CD14-positive monocyte (primary cell): Measurements from ENCODE around the gene CCDC51. TPM values are rescaled to one million over a fixed set of nuclear protein-coding genes. Genes with fewer than 3 reads are reported as not detected.

Source experiments
- DNase-seq, 3 donors: peaks; one replicate each; pipeline ENCODE4 v3.0.0-alpha.2; 2011 to 2022
- H2AFZ ChIP-seq: 2 replicates; pipeline ENCODE4 v1.6.0; 2012; ENCODE audit warnings: mild to moderate bottlenecking, low read depth, low read length, inconsistent platforms; ENCODE audit not compliant: insufficient read depth, poor library complexity, severe bottlenecking
- H3K27ac ChIP-seq, 2 donors: 1 replicate in 1 of 2; 2 replicates in 1 of 2; pipeline ENCODE4 v1.5.1; 2012 to 2013; ENCODE audit warnings: low read length in 2 of 2, control low read depth in 1 of 2, inconsistent platforms in 1 of 2, low read depth in 1 of 2, mild to moderate bottlenecking in 1 of 2
- H3K27me3 ChIP-seq, 2 donors: one replicate each; pipeline versions ENCODE4 v1.6.0 to v1.6.1; 2011 to 2013; ENCODE audit warnings: low read length in 2 of 2; ENCODE audit not compliant: control insufficient read depth in 2 of 2, insufficient read depth in 2 of 2
- H3K36me3 ChIP-seq, 2 donors: replicated peaks in 1 of 2; 1 replicate in 1 of 2; 2 replicates in 1 of 2; pipeline versions ENCODE4 v1.5.1 to v1.6.1; 2012 to 2013; ENCODE audit warnings: low read length in 2 of 2, control low read depth in 1 of 2, inconsistent platforms in 1 of 2, mild to moderate bottlenecking in 1 of 2; ENCODE audit not compliant: insufficient read depth in 2 of 2, control insufficient read depth in 1 of 2
- H3K4me1 ChIP-seq, 2 donors: 1 replicate in 1 of 2; 2 replicates in 1 of 2; pipeline versions ENCODE4 v1.5.1 to v1.6.1; 2012 to 2013; ENCODE audit warnings: low read length in 2 of 2, control low read depth in 1 of 2, inconsistent platforms in 1 of 2, mild to moderate bottlenecking in 1 of 2, moderate library complexity in 1 of 2; ENCODE audit not compliant: insufficient read depth in 2 of 2, control insufficient read depth in 1 of 2
- H3K4me2 ChIP-seq: replicated peaks from 2 replicates; pipeline ENCODE3; 2012; ENCODE audit warnings: low read length, moderate library complexity, mild to moderate bottlenecking; ENCODE audit not compliant: poor library complexity, severe bottlenecking; ENCODE audit errors: extremely low read depth
- H3K4me3 ChIP-seq, 3 experiments: fragments of 200-600 bp in 1 of 3; sonication (generic) in 1 of 3; replicated peaks in 1 of 3; 1 replicate in 2 of 3; 2 replicates in 1 of 3; pipeline ENCODE4 v1.5.1; 2011 to 2013; ENCODE audit warnings: low read length in 3 of 3, mild to moderate bottlenecking in 3 of 3, control low read depth in 2 of 3, low read depth in 2 of 3, inconsistent platforms in 1 of 3, moderate library complexity in 1 of 3
- H3K79me2 ChIP-seq: 2 replicates; pipeline ENCODE4 v1.6.0; 2012; ENCODE audit warnings: mild to moderate bottlenecking, control low read depth, inconsistent platforms, low read length, moderate library complexity; ENCODE audit not compliant: insufficient read depth
- H3K9ac ChIP-seq: 2 replicates; pipeline ENCODE4 v1.6.0; 2017; ENCODE audit warnings: low read length, mild to moderate bottlenecking; ENCODE audit not compliant: insufficient read depth, poor library complexity, severe bottlenecking
- H3K9me3 ChIP-seq, 2 donors: replicated peaks in 1 of 2; 1 replicate in 1 of 2; 2 replicates in 1 of 2; pipeline versions ENCODE4 v1.5.1 to v1.6.1; 2012 to 2013; ENCODE audit warnings: low read length in 2 of 2, control low read depth in 1 of 2; ENCODE audit not compliant: control insufficient read depth in 1 of 2, insufficient read depth in 1 of 2
- H4K20me1 ChIP-seq: 2 replicates; pipeline ENCODE4 v1.6.0; 2012; ENCODE audit warnings: mild to moderate bottlenecking, low read length, control low read depth, moderate library complexity; ENCODE audit not compliant: insufficient read depth
- H3K27ac Mint-ChIP-seq, 7 donors: one replicate each; pipeline ENCODE4 v1.8.0; 2020; ENCODE audit warnings: mild to moderate bottlenecking in 7 of 7, mixed read lengths in 7 of 7, moderate library complexity in 6 of 7, inconsistent platforms in 2 of 7
- H3K27me3 Mint-ChIP-seq, 3 donors: one replicate each; pipeline ENCODE4 v1.8.0; 2021 to 2022; ENCODE audit warnings: low read depth in 3 of 3, mild to moderate bottlenecking in 3 of 3, mixed read lengths in 3 of 3, moderate library complexity in 3 of 3, inconsistent platforms in 1 of 3
- H3K36me3 Mint-ChIP-seq, 2 donors: one replicate each; pipeline ENCODE4 v1.8.0; 2020; ENCODE audit warnings: mixed read lengths in 2 of 2, inconsistent platforms in 1 of 2, mild to moderate bottlenecking in 1 of 2
- H3K4me1 Mint-ChIP-seq: one replicate; pipeline ENCODE4 v1.8.0; 2020; ENCODE audit warnings: mild to moderate bottlenecking, mixed read lengths
- H3K4me3 Mint-ChIP-seq, 2 donors: one replicate each; pipeline ENCODE4 v1.8.0; 2020; ENCODE audit warnings: mild to moderate bottlenecking in 2 of 2, mixed read lengths in 2 of 2, moderate library complexity in 1 of 2
- H3K9me3 Mint-ChIP-seq, 7 donors: one replicate each; pipeline ENCODE4 v1.8.0; 2020 to 2022; ENCODE audit warnings: mixed read lengths in 7 of 7, mild to moderate bottlenecking in 6 of 7, moderate library complexity in 6 of 7, inconsistent platforms in 2 of 7
- CTCF ChIP-seq: fragments of 200-600 bp; IDR thresholded peaks from one replicate; pipeline ENCODE4 v1.8.0; 2022; ENCODE audit warnings: antibody characterized with exemption, mild to moderate bottlenecking
- whole genome bisulfite sequencing: methylation state at CpG from one replicate; pipeline ENCODE4 v1.1.5; 2013; ENCODE audit warnings: missing lambda C conversion rate; ENCODE audit not compliant: insufficient coverage; 5-methylcytosine and 5-hydroxymethylcytosine counted together
- intact Hi-C, 2 donors: fragments of 100-400 bp; cut with micrococcal nuclease; formaldehyde crosslinking; loops; one replicate each; pipeline versions ENCODE4 v1.15.0 to v1.15.1; 2023
- polyA plus RNA-seq, 3 donors: library from polyadenylated mRNA; depleted of rRNA in 1 of 3; unstranded in 2 of 3; stranded (reverse) in 1 of 3; fragments of 300-500 nt in 2 of 3; fragments of >200 nt in 1 of 3; fragmentation: Illumina TruSeq in 2 of 3; gene quantifications; 1 replicate in 2 of 3; 2 replicates in 1 of 3; pipeline ENCODE4 v1.2.3, GENCODE V29; 2012 to 2021

CCDC51 gene
- polyA plus RNA-seq, 3 donors: 3.6 to 5.9 (median 5.4) TPM

GRCh38 chr3:48472673-48472922, 32.7 kb upstream of the CCDC51 start:
- 0% methylated on average over 5 of the region's 5 CpGs for WGBS
- H3K9ac ChIP-seq: peak overlapping the region; percentile 88
- H3K9me3 Mint-ChIP-seq: no peaks in the 10 kb centered on the region
- peaks cover 57% of the 10 kb centered on the region for H3K79me2 ChIP-seq
- peak overlapping the region; percentile 44 to 82 (median 48) for H3K4me3 ChIP-seq
- no peak for DNase-seq
- peak overlapping the region; percentile 90 for H3K4me2 ChIP-seq
- peaks cover 48% of the 10 kb centered on the region for H3K4me1 Mint-ChIP-seq
- peaks cover 6% of the 10 kb centered on the region for H4K20me1 ChIP-seq
- H3K27ac Mint-ChIP-seq: peak overlapping the region; percentile 95 to 100 (median 97)
- peaks cover 44 to 63% of the 10 kb centered on the region in 2 donors for H3K36me3 Mint-ChIP-seq
- peak overlapping the region; percentile 88 to 99 for H3K27ac ChIP-seq
- no peaks in the 10 kb centered on the region for H3K9me3 ChIP-seq
- TF ChIP-seq CTCF: no peak
- intact Hi-C loops: no loop called here
- H3K27me3 ChIP-seq: no peaks in the 10 kb centered on the region
- H2AFZ ChIP-seq: peak overlapping the region; percentile 85
- H3K27me3 Mint-ChIP-seq: no peaks in the 10 kb centered on the region
- H3K36me3 ChIP-seq: peaks cover 34 to 55% of the 10 kb centered on the region in 2 donors
- H3K4me3 Mint-ChIP-seq: peak overlapping the region; percentile 89 to 96
- peaks cover 55 to 62% of the 10 kb centered on the region in 2 donors for H3K4me1 ChIP-seq

- peak overlapping the region; percentile 52 to 100 for H3K27ac ChIP-seq
- H3K9me3 ChIP-seq: no peaks in the 10 kb centered on the region
- peaks cover 36 to 45% of the 10 kb centered on the region in 2 donors for H3K36me3 ChIP-seq
- H2AFZ ChIP-seq: no peak overlapping the region
- peaks cover 34 to 53% of the 10 kb centered on the region in 2 donors for H3K36me3 Mint-ChIP-seq
- peak overlapping the region; percentile 75 to 100 (median 93) for H3K27ac Mint-ChIP-seq
- H3K4me3 ChIP-seq: peak overlapping the region in 1 of 3 experiments; percentile 3
- peaks cover 63% of the 10 kb centered on the region for H3K4me1 Mint-ChIP-seq
- no peaks in the 10 kb centered on the region for H3K27me3 ChIP-seq
- no peak overlapping the region for H3K9ac ChIP-seq
- peaks cover 74% of the 10 kb centered on the region for H3K79me2 ChIP-seq
- intact Hi-C loops: no loop called here
- H3K9me3 Mint-ChIP-seq: no peaks in the 10 kb centered on the region
- peak overlapping the region; percentile 23 for H3K4me2 ChIP-seq
- H4K20me1 ChIP-seq: peaks cover 11% of the 10 kb centered on the region
- TF ChIP-seq CTCF: no peak
- H3K4me3 Mint-ChIP-seq: peak overlapping the region in 1 of 2 donors; percentile 66
- H3K27me3 Mint-ChIP-seq: peaks cover 0 to 2% (median 0%) of the 10 kb centered on the region in 3 donors
- DNase-seq: no peak
- H3K4me1 ChIP-seq: peaks cover 69 to 76% of the 10 kb centered on the region in 2 donors
- 83% methylated on average over 1 of the region's 1 CpG for WGBS
Measured at GRCh38 chr3:48470286-48470685, 30.4 kb upstream of the CCDC51 start.
